Measurements from ENCODE around the gene DACT1.

DACT1 gene

GRCh38 chr14:58668848-58669480, 31.2 kb downstream of the DACT1 start:
- no peak for DNase-seq

GRCh38 chr14:58669556-58670200, 31.9 kb downstream of the DACT1 start:
- no peak for DNase-seq

- DNase-seq: no peak
These were observed 33.3 kb downstream of the DACT1 start for GRCh38 chr14:58671024-58671423.

- DNase-seq: no peak
These were observed 33.7 kb downstream of the DACT1 start for GRCh38 chr14:58671436-58671835.

GRCh38 chr14:58673722-58674121, 36.0 kb downstream of the DACT1 start:
- no peak for DNase-seq

- no peak for DNase-seq
These were observed 39.2 kb downstream of the DACT1 start for GRCh38 chr14:58677001-58677400.

- DNase-seq: no peak
These were observed 39.8 kb downstream of the DACT1 start for GRCh38 chr14:58677517-58677916.

GRCh38 chr14:58677996-58678395, 40.2 kb downstream of the DACT1 start:
- DNase-seq: no peak

- no peak for DNase-seq
These were observed 42.9 kb downstream of the DACT1 start for GRCh38 chr14:58680698-58681097.

- DNase-seq: no peak
These were observed 49.6 kb downstream of the DACT1 start for GRCh38 chr14:58687232-58687795.

GRCh38 chr14:58690801-58691516, 53.2 kb downstream of the DACT1 start:
- DNase-seq: no peak

- DNase-seq: no peak
These were observed 55.3 kb downstream of the DACT1 start for GRCh38 chr14:58693048-58693447.

- DNase-seq: no peak
These were observed 57.8 kb downstream of the DACT1 start for GRCh38 chr14:58695514-58695913.

GRCh38 chr14:58697266-58697929, 59.6 kb downstream of the DACT1 start:
- no peak for DNase-seq

Data from activated CD4-positive, alpha-beta T cell treated with anti-CD3 and anti-CD28 coated beads for 48 hours (primary cell).